Neural progenitor cell (in vitro differentiated cells): ENCODE measurements around the gene OR5J2.
"Not testable (repeated sequence)": the region's sequence is repeated elsewhere in the genome, so short reads cannot be mapped to it uniquely, and the experiment has no call there.

ENCODE experiments used
- EZH2 ChIP-seq: fragments of 200-600 bp; sonication (generic); IDR thresholded peaks from 2 replicates; pipeline ENCODE4 v1.6.1; 2017; ENCODE audit warnings: antibody characterized with exemption, mild to moderate bottlenecking, moderate library complexity
- EZH2phosphoT487 ChIP-seq: fragments of 200-600 bp; sonication (generic); IDR thresholded peaks from 2 replicates; pipeline ENCODE4 v1.6.1; 2017; ENCODE audit warnings: antibody characterized with exemption
- TF ChIP-seq, protein P1 (sequence below): fragments of 200-600 bp; sonication (generic); IDR thresholded peaks from 2 replicates; pipeline ENCODE4 v1.5.1; 2017; ENCODE audit warnings: antibody characterized with exemption, mild to moderate bottlenecking

DNA sequence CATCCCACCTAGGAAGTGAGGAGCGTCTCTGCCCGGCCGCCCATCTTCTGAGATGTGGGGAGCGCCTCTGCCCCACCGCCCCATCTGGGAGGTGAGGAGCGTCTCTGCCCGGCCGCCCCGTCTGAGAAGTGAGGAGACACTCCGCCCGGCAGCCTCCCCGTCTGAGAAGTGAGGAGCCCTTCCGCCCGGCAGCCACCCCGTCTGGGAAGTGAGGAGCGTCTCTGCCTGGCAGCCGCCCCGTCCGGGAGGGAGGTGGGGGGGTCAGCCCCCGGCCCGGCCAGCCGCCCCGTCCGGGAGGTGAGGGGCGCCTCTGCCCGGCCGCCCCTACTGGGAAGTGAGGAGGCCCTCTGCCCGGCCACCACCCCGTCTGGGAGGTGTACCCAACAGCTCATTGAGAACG lies 32.7 kb upstream of the OR5J2 start:
- TF ChIP-seq, protein P1, sequence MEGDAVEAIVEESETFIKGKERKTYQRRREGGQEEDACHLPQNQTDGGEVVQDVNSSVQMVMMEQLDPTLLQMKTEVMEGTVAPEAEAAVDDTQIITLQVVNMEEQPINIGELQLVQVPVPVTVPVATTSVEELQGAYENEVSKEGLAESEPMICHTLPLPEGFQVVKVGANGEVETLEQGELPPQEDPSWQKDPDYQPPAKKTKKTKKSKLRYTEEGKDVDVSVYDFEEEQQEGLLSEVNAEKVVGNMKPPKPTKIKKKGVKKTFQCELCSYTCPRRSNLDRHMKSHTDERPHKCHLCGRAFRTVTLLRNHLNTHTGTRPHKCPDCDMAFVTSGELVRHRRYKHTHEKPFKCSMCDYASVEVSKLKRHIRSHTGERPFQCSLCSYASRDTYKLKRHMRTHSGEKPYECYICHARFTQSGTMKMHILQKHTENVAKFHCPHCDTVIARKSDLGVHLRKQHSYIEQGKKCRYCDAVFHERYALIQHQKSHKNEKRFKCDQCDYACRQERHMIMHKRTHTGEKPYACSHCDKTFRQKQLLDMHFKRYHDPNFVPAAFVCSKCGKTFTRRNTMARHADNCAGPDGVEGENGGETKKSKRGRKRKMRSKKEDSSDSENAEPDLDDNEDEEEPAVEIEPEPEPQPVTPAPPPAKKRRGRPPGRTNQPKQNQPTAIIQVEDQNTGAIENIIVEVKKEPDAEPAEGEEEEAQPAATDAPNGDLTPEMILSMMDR: not testable (repeated sequence)
- not testable (repeated sequence) for TF ChIP-seq EZH2, EZH2phosphoT487
